Measurements from ENCODE around the gene CDK1. TPM values are rescaled to one million over a fixed set of nuclear protein-coding genes. Genes with fewer than 3 reads are reported as not detected.
A peak's percentile ranks its signal among the peaks of the same experiment; 100 is the strongest.

CDK1 gene
- total RNA-seq, 4 donors from 2014 or later = 0.26 to 2.8 (median 0.75) TPM

DNA sequence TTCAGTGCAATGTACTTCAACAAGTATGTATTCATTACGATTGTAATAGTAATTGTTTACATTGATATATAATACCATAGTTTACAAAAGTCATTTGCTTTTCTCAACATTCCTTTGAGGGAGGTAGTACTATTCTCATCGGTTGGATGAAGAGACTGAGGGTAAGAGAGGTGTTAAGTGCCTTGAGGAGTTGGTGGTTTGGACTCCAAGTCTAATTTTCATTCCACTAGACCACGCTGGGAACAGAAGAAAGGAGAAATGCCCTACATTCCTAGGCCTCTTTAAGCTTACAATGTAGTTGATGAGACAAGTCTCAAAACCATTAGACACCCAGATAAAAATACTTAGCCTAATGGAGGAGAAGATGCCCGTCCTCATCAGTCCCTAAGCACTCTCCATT lies 28.6 kb downstream of the CDK1 start:
- DNase-seq (ENCODE audit: extremely low spot score) = no peak
- WGBS = 92% methylated on average over 4 of the region's 4 CpGs
- peaks cover 12 to 15% (median 14%) of the 10 kb centered on the region in 4 donors for H3K4me1 ChIP-seq
- no peaks in the 10 kb centered on the region for H3K36me3 ChIP-seq
- H3K4me3 ChIP-seq = no peak overlapping the region
- no peaks in the 10 kb centered on the region for H3K27me3 ChIP-seq
- H3K9me3 ChIP-seq = no peaks in the 10 kb centered on the region
- TF ChIP-seq EP300 (IDR thresholded peaks at IDR 0.05) (no peak), POLR2AphosphoS5 (IDR thresholded peaks at IDR 0.05) (no peak), POLR2A (IDR thresholded peaks at IDR 0.05; ENCODE audit: low read depth) (no peak), CTCF (IDR thresholded peaks at IDR 0.05) (no peak)
- no peak overlapping the region for H3K27ac ChIP-seq (replicated peaks in 1 of 4)
- intact Hi-C loops (cut with DNase I) = no loop called here

DNA sequence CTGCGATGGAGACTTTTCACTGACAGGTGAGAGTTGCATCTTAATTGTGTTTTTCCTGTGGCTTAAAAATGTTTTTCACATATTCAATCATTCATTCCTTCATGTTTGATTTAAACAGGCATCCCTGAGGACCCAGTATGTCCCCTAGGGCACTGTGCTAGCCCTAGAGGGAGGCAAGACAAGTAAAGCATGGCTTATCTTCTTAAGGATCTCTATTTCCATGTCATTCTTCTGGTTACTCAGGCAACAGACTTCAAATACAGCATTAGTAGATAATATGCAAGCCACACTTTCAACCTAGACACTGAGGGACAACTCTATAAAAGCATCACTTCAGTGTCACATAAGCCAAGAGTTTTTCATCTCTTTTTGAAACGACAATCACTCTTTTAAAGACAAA lies 29.2 kb downstream of the CDK1 start:
- DNase-seq (ENCODE audit: extremely low spot score) = no peak
- intact Hi-C loops (cut with DNase I) = no loop called here
- no peak for TF ChIP-seq EP300 (IDR thresholded peaks at IDR 0.05)
- TF ChIP-seq POLR2AphosphoS5 (IDR thresholded peaks at IDR 0.05) = no peak
- TF ChIP-seq POLR2A (IDR thresholded peaks at IDR 0.05; ENCODE audit: low read depth) = no peak
- no peak for TF ChIP-seq CTCF (IDR thresholded peaks at IDR 0.05)
- H3K36me3 ChIP-seq = no peaks in the 10 kb centered on the region
- H3K4me3 ChIP-seq = no peak overlapping the region
- no peak overlapping the region for H3K27ac ChIP-seq (replicated peaks in 1 of 4)
- WGBS = 96% methylated on average over 2 of the region's 2 CpGs
- no peaks in the 10 kb centered on the region for H3K9me3 ChIP-seq
- no peaks in the 10 kb centered on the region for H3K27me3 ChIP-seq
- H3K4me1 ChIP-seq = peaks cover 12 to 15% (median 14%) of the 10 kb centered on the region in 4 donors

GRCh38 chr10:60808036-60808435 lies 29.8 kb downstream of the CDK1 start:
- no peak overlapping the region for H3K27ac ChIP-seq (replicated peaks in 1 of 4)
- no peaks in the 10 kb centered on the region for H3K27me3 ChIP-seq
- no peak for DNase-seq (ENCODE audit: extremely low spot score)
- H3K4me1 ChIP-seq = peaks cover 12 to 15% (median 14%) of the 10 kb centered on the region in 4 donors
- TF ChIP-seq POLR2A (IDR thresholded peaks at IDR 0.05; ENCODE audit: low read depth) = no peak
- no peaks in the 10 kb centered on the region for H3K36me3 ChIP-seq
- intact Hi-C loops (cut with DNase I) = no loop called here
- H3K9me3 ChIP-seq = no peaks in the 10 kb centered on the region
- H3K4me3 ChIP-seq = no peak overlapping the region
- 94% methylated on average over 3 of the region's 3 CpGs for WGBS

DNA sequence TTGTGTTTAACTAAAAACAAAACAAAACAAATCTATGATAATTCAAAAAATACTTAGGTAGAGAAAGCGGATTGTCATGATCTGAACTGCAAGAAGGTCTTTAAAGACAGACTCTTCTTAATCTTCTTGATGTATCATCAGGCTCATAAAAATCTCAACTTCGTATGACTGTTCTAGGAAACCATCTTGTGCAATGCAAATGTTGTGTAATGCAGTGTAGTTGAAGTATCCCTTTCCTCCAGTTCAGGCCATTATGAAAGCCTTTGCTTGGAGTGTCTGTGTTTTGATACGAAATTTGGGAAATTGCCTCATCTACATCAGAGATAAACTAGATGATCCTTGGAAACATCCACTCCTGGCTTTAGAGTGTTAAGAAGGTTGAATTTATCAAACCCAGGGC lies 30.9 kb downstream of the CDK1 start:
- WGBS = 84% methylated on average over 3 of the region's 3 CpGs
- intact Hi-C loops (cut with DNase I) = no loop called here
- no peaks in the 10 kb centered on the region for H3K27me3 ChIP-seq
- H3K9me3 ChIP-seq = no peaks in the 10 kb centered on the region
- no peak for TF ChIP-seq CTCF (IDR thresholded peaks at IDR 0.05)
- TF ChIP-seq POLR2A (IDR thresholded peaks at IDR 0.05; ENCODE audit: low read depth) = no peak
- TF ChIP-seq EP300 (IDR thresholded peaks at IDR 0.05) = no peak
- TF ChIP-seq POLR2AphosphoS5 (IDR thresholded peaks at IDR 0.05) = no peak
- H3K27ac ChIP-seq (replicated peaks in 1 of 4) = no peak overlapping the region
- H3K4me3 ChIP-seq = no peak overlapping the region
- H3K36me3 ChIP-seq = no peaks in the 10 kb centered on the region
- H3K4me1 ChIP-seq = peaks cover 12 to 15% (median 14%) of the 10 kb centered on the region in 4 donors
- no peak for DNase-seq (ENCODE audit: extremely low spot score)

GRCh38 chr10:60810437-60811182 lies 32.3 kb downstream of the CDK1 start:
- intact Hi-C loops (cut with DNase I) = loop anchor here (10.0 kb wide), 1 partner anchor 324 kb away; no protein-coding TSS in a partner anchor
- 54% methylated on average over 4 of the region's 4 CpGs for WGBS
- TF ChIP-seq POLR2AphosphoS5 (IDR thresholded peaks at IDR 0.05) (peak in 1 of 2 donors; percentile 37), EP300 (IDR thresholded peaks at IDR 0.05) (no peak)
- no peaks in the 10 kb centered on the region for H3K9me3 ChIP-seq
- no peak overlapping the region for H3K4me3 ChIP-seq
- no peaks in the 10 kb centered on the region for H3K27me3 ChIP-seq
- DNase-seq (ENCODE audit: extremely low spot score) = no peak
- H3K36me3 ChIP-seq = no peaks in the 10 kb centered on the region
- H3K4me1 ChIP-seq = peaks cover 12 to 15% (median 14%) of the 10 kb centered on the region in 4 donors
- H3K27ac ChIP-seq (replicated peaks in 1 of 4) = peak overlapping the region; percentile 28 to 63 (median 32)

Measured in esophagus muscularis mucosa (tissue), 4 donors.